Subcutaneous abdominal adipose tissue (tissue), 5 donors: ENCODE measurements around the gene CYTH3.
"Not testable (repeated sequence)": the region's sequence is repeated elsewhere in the genome, so short reads cannot be mapped to it uniquely, and the experiment has no call there.

Experiments used
- H3K27ac ChIP-seq: one replicate; pipeline ENCODE4 v1.7.0; 2013; ENCODE audit warnings: low read depth, mild to moderate bottlenecking, inconsistent platforms, low read length, moderate library complexity
- H3K27me3 ChIP-seq, 5 donors: one replicate each; pipeline ENCODE4 v1.7.0; 2013; ENCODE audit warnings: low read length in 5 of 5, inconsistent platforms in 1 of 5; ENCODE audit not compliant: control insufficient read depth in 5 of 5, insufficient read depth in 4 of 5
- H3K36me3 ChIP-seq, 5 donors: one replicate each; pipeline ENCODE4 v1.7.0; 2013; ENCODE audit warnings: low read length in 5 of 5; ENCODE audit not compliant: control insufficient read depth in 5 of 5, insufficient read depth in 5 of 5
- H3K4me1 ChIP-seq, 5 donors: one replicate each; pipeline ENCODE4 v1.7.0; 2013; ENCODE audit warnings: low read length in 5 of 5, mild to moderate bottlenecking in 3 of 5, moderate library complexity in 1 of 5; ENCODE audit not compliant: control insufficient read depth in 5 of 5, insufficient read depth in 5 of 5
- H3K4me3 ChIP-seq, 5 donors: one replicate each; pipeline ENCODE4 v1.7.0; 2013; ENCODE audit warnings: low read length in 5 of 5, low read depth in 1 of 5
- H3K9ac ChIP-seq, 5 donors: one replicate each; pipeline ENCODE4 v1.7.0; 2013; ENCODE audit warnings: low read length in 5 of 5, mild to moderate bottlenecking in 4 of 5, moderate library complexity in 3 of 5
- H3K9me3 ChIP-seq, 5 donors: one replicate each; pipeline ENCODE4 v1.7.0; 2013; ENCODE audit warnings: low read length in 5 of 5; ENCODE audit not compliant: control insufficient read depth in 5 of 5
- donor health status: healthy.
- donor health status: healthy.
- donor health status: healthy.
- donor health status: healthy.
- donor health status: healthy.

Gene CYTH3

GRCh38 chr7:6203381-6203780 lies 69.0 kb downstream of the CYTH3 start:
- peaks cover 0 to 32% (median 16%) of the 10 kb centered on the region in 5 donors for H3K4me1 ChIP-seq
- H3K9ac ChIP-seq, result no peak overlapping the region
- no peaks in the 10 kb centered on the region for H3K27me3 ChIP-seq
- no peak overlapping the region for H3K27ac ChIP-seq
- H3K9me3 ChIP-seq, result no peaks in the 10 kb centered on the region
- H3K4me3 ChIP-seq, result no peak overlapping the region
- H3K36me3 ChIP-seq, result peaks cover 0 to 4% (median 0%) of the 10 kb centered on the region in 5 donors

GRCh38 chr7:6202117-6202516 lies 70.3 kb downstream of the CYTH3 start:
- Histone ChIP-seq H3K9me3 (no peaks in the 10 kb centered on the region), H3K27ac (no peak overlapping the region), H3K4me3 (no peak overlapping the region), H3K27me3 (no peaks in the 10 kb centered on the region), H3K4me1 (peaks cover 0 to 36% (median 12%) of the 10 kb centered on the region in 5 donors), H3K36me3 (peaks cover 0 to 4% (median 0%) of the 10 kb centered on the region in 5 donors), H3K9ac (no peak overlapping the region)

- H3K4me1 ChIP-seq, result peaks cover 0 to 31% (median 12%) of the 10 kb centered on the region in 5 donors
- H3K27me3 ChIP-seq, result no peaks in the 10 kb centered on the region
- H3K4me3 ChIP-seq, result no peak overlapping the region
- peaks cover 0 to 4% (median 0%) of the 10 kb centered on the region in 5 donors for H3K36me3 ChIP-seq
- no peaks in the 10 kb centered on the region for H3K9me3 ChIP-seq
- no peak overlapping the region for H3K27ac ChIP-seq
- H3K9ac ChIP-seq, result no peak overlapping the region
Measured at GRCh38 chr7:6200971-6201370, 71.5 kb downstream of the CYTH3 start.

- peaks cover 0 to 4% (median 0%) of the 10 kb centered on the region in 5 donors for H3K36me3 ChIP-seq
- H3K27ac ChIP-seq, result no peak overlapping the region
Measured at GRCh38 chr7:6198689-6199595, 73.5 kb downstream of the CYTH3 start.

GRCh38 chr7:6197801-6198551 lies 74.4 kb downstream of the CYTH3 start:
- Histone ChIP-seq H3K36me3 (peaks cover 0 to 4% (median 0%) of the 10 kb centered on the region in 5 donors), H3K9me3 (no peaks in the 10 kb centered on the region), H3K4me1 (peaks cover 0 to 20% (median 8%) of the 10 kb centered on the region in 5 donors), H3K9ac (no peak overlapping the region), H3K27ac (no peak overlapping the region), H3K27me3 (no peaks in the 10 kb centered on the region), H3K4me3 (no peak overlapping the region)

More at GRCh38 chr7:6198689-6199595, 73.5 kb downstream of the CYTH3 start:
- no peaks in the 10 kb centered on the region for H3K9me3 ChIP-seq
- peaks cover 0 to 20% (median 8%) of the 10 kb centered on the region in 5 donors for H3K4me1 ChIP-seq
- H3K9ac ChIP-seq, result no peak overlapping the region
- no peaks in the 10 kb centered on the region for H3K27me3 ChIP-seq
- no peak overlapping the region for H3K4me3 ChIP-seq

- Histone ChIP-seq H3K27ac (no peak overlapping the region), H3K9ac (no peak overlapping the region), H3K9me3 (no peaks in the 10 kb centered on the region), H3K27me3 (no peaks in the 10 kb centered on the region), H3K4me1 (peaks cover 0 to 5% (median 0%) of the 10 kb centered on the region in 5 donors), H3K36me3 (peaks cover 0 to 13% (median 11%) of the 10 kb centered on the region in 5 donors), H3K4me3 (no peak overlapping the region)
Measured at GRCh38 chr7:6193709-6194108, 78.7 kb downstream of the CYTH3 start.

GRCh38 chr7:6190563-6190962 lies 81.9 kb downstream of the CYTH3 start:
- H3K36me3 ChIP-seq, result peaks cover 0 to 40% (median 32%) of the 10 kb centered on the region in 5 donors
- not testable (repeated sequence) for H3K4me1 ChIP-seq, H3K27me3 ChIP-seq, H3K9me3 ChIP-seq, H3K4me3 ChIP-seq, H3K9ac ChIP-seq, H3K27ac ChIP-seq

GRCh38 chr7:6188389-6188788 lies 84.0 kb downstream of the CYTH3 start:
- Histone ChIP-seq H3K9ac (no peak overlapping the region), H3K27ac (no peak overlapping the region), H3K27me3 (no peaks in the 10 kb centered on the region), H3K36me3 (peaks cover 0 to 48% (median 33%) of the 10 kb centered on the region in 5 donors), H3K4me3 (no peak overlapping the region), H3K9me3 (no peaks in the 10 kb centered on the region), H3K4me1 (no peaks in the 10 kb centered on the region)

GRCh38 chr7:6186577-6186976 lies 85.8 kb downstream of the CYTH3 start:
- Histone ChIP-seq H3K36me3 (peaks cover 0 to 63% (median 38%) of the 10 kb centered on the region in 5 donors), H3K4me3 (no peak overlapping the region), H3K27ac (no peak overlapping the region), H3K9ac (no peak overlapping the region), H3K9me3 (no peaks in the 10 kb centered on the region), H3K4me1 (no peaks in the 10 kb centered on the region), H3K27me3 (no peaks in the 10 kb centered on the region)

GRCh38 chr7:6182993-6183392 lies 89.4 kb downstream of the CYTH3 start:
- Histone ChIP-seq H3K27ac (no peak overlapping the region), H3K9me3 (no peaks in the 10 kb centered on the region), H3K9ac (no peak overlapping the region), H3K36me3 (peaks cover 0 to 42% (median 30%) of the 10 kb centered on the region in 5 donors), H3K27me3 (no peaks in the 10 kb centered on the region), H3K4me3 (no peak overlapping the region), H3K4me1 (peaks cover 7 to 15% (median 13%) of the 10 kb centered on the region in 5 donors)
